ENCODE measurements around the gene NDUFA11. TPM values are rescaled to one million over a fixed set of nuclear protein-coding genes. Genes with fewer than 3 reads are reported as not detected.

Gene NDUFA11
- total RNA-seq, 1 experiment from 2014 or later = 243 TPM

DNA sequence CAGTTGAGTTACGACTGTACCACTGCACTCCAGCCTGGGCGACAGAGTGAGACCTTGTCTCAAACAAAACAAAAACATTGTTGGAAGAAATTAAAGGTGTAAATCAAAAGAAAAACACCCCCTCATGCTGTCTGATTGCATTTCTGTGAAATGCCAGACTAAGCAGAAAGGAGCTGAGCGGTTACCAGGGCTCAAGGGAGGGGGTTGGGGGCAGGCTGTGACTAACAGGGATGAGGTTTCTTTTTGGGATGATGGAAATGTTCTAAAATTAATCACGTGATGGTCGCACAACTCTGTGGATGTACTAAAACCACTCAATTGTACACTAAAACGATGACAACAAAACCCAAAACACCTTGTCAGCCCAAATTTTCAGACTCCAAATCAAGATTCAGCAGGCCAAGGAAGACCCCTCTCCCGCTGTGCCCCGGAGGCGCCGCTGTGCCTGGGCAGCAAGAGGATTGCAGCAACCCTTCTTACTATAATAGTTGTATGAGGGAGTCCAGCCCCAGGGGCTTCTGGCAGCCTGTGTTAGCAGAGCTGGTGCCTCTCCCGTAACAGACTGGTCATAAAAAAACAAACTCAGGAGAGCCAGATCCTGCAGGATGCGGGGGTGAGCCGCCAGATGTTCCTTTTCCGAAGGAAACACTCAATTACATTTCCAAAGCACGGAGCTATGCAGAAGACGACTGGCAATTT, 31.3 kb upstream of the NDUFA11 start:
- no peak overlapping the region for H3K4me3 Mint-ChIP-seq (ENCODE audit: unreplicated experiment)
- peaks cover 52% of the 10 kb centered on the region for H3K36me3 Mint-ChIP-seq (ENCODE audit: insufficient read depth, unreplicated experiment)
- no TSS peak for BruUV-seq (replicated peaks)
- POLR2A ChIA-PET = no interaction called here
- no peak for DNase-seq (ENCODE audit: unreplicated experiment)
- TF ChIP-seq, protein P1, sequence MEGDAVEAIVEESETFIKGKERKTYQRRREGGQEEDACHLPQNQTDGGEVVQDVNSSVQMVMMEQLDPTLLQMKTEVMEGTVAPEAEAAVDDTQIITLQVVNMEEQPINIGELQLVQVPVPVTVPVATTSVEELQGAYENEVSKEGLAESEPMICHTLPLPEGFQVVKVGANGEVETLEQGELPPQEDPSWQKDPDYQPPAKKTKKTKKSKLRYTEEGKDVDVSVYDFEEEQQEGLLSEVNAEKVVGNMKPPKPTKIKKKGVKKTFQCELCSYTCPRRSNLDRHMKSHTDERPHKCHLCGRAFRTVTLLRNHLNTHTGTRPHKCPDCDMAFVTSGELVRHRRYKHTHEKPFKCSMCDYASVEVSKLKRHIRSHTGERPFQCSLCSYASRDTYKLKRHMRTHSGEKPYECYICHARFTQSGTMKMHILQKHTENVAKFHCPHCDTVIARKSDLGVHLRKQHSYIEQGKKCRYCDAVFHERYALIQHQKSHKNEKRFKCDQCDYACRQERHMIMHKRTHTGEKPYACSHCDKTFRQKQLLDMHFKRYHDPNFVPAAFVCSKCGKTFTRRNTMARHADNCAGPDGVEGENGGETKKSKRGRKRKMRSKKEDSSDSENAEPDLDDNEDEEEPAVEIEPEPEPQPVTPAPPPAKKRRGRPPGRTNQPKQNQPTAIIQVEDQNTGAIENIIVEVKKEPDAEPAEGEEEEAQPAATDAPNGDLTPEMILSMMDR (IDR thresholded peaks at IDR 0.05; ENCODE audit: unreplicated experiment) = no peak
- CTCF ChIA-PET = no interaction called here
- H3K27me3 Mint-ChIP-seq (ENCODE audit: insufficient read depth, unreplicated experiment) = no peaks in the 10 kb centered on the region
- H3K4me1 Mint-ChIP-seq (ENCODE audit: insufficient read depth, unreplicated experiment) = no peaks in the 10 kb centered on the region
- H3K9me3 Mint-ChIP-seq (ENCODE audit: unreplicated experiment) = no peaks in the 10 kb centered on the region
- H3K27ac Mint-ChIP-seq (ENCODE audit: low read depth, unreplicated experiment) = no peak overlapping the region
- intact Hi-C loops (cut with micrococcal nuclease) = no loop called here

DNA sequence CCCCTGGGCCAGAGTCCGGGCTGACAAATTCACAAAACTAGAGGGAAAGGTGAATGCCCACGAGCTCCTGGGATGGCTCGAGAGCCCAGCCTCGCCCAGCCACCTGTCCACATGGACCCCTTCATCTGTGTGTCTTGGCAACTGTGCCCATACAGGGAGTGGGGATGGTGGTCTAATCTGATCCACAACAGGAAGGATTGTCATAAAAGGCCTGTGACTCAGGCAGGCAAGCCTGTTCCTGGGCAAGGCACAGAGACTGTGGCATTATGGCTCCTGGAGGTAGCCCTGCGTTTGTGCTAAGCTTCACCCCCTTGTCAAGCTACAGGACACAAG, 30.4 kb upstream of the NDUFA11 start:
- intact Hi-C loops (cut with micrococcal nuclease) = no loop called here
- Mint-ChIP-seq H3K9me3 (ENCODE audit: unreplicated experiment) (no peaks in the 10 kb centered on the region), H3K36me3 (ENCODE audit: insufficient read depth, unreplicated experiment) (peaks cover 52% of the 10 kb centered on the region), H3K27ac (ENCODE audit: low read depth, unreplicated experiment) (no peak overlapping the region), H3K4me3 (ENCODE audit: unreplicated experiment) (no peak overlapping the region), H3K27me3 (ENCODE audit: insufficient read depth, unreplicated experiment) (no peaks in the 10 kb centered on the region), H3K4me1 (ENCODE audit: insufficient read depth, unreplicated experiment) (no peaks in the 10 kb centered on the region)
- no peak for DNase-seq (ENCODE audit: unreplicated experiment)
- no TSS peak for BruUV-seq (replicated peaks)
- POLR2A ChIA-PET = no interaction called here
- TF ChIP-seq, protein P1 (IDR thresholded peaks at IDR 0.05; ENCODE audit: unreplicated experiment) = no peak
- CTCF ChIA-PET = interaction anchor here (0.7 kb wide), 1 partner anchor 51 kb away, joined by 3 read pairs; no protein-coding TSS in a partner anchor

DNA sequence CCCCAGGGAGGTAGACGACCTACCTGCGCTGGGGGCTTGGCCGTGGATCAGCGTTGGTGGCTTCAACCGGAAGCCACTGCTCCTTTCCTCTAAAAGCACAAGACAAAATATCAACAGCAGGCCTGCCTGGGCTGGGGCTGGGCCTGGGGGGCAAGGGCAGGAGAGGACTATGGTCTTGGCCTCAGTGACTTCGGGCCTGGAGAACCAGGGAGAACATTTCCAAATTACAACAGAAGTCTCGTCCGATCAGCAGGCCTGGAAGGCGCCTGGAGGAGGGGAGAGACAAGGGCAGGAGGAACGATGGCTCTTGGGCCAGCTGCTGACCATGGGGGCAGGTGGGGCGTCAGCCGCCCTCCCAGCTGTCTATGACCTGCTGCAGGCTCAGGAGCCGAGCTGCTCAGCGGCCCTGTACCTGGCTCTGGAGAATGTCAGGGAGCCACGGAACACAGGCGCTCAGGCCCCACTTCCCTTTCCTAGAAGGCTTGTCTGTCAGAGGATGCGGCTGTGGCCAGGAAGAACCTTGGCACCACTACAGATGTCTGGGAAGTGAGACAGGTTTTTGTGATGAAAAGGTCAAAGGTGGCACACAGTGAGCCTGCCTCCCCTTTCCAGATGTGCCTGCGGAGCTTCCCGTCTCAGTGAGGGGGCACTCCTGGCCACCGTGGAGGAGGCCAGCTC, 29.9 kb upstream of the NDUFA11 start:
- H3K4me3 Mint-ChIP-seq (ENCODE audit: unreplicated experiment) = no peak overlapping the region
- no TSS peak for BruUV-seq (replicated peaks)
- peaks cover 48% of the 10 kb centered on the region for H3K36me3 Mint-ChIP-seq (ENCODE audit: insufficient read depth, unreplicated experiment)
- no peaks in the 10 kb centered on the region for H3K9me3 Mint-ChIP-seq (ENCODE audit: unreplicated experiment)
- H3K4me1 Mint-ChIP-seq (ENCODE audit: insufficient read depth, unreplicated experiment) = no peaks in the 10 kb centered on the region
- CTCF ChIA-PET = interaction anchor here (0.7 kb wide), 1 partner anchor 52 kb away, joined by 3 read pairs; no protein-coding TSS in a partner anchor
- TF ChIP-seq, protein P1 (IDR thresholded peaks at IDR 0.05; ENCODE audit: unreplicated experiment) = no peak
- H3K27ac Mint-ChIP-seq (ENCODE audit: low read depth, unreplicated experiment) = no peak overlapping the region
- POLR2A ChIA-PET = no interaction called here
- DNase-seq (ENCODE audit: unreplicated experiment) = no peak
- intact Hi-C loops (cut with micrococcal nuclease) = no loop called here
- H3K27me3 Mint-ChIP-seq (ENCODE audit: insufficient read depth, unreplicated experiment) = no peaks in the 10 kb centered on the region

DNA sequence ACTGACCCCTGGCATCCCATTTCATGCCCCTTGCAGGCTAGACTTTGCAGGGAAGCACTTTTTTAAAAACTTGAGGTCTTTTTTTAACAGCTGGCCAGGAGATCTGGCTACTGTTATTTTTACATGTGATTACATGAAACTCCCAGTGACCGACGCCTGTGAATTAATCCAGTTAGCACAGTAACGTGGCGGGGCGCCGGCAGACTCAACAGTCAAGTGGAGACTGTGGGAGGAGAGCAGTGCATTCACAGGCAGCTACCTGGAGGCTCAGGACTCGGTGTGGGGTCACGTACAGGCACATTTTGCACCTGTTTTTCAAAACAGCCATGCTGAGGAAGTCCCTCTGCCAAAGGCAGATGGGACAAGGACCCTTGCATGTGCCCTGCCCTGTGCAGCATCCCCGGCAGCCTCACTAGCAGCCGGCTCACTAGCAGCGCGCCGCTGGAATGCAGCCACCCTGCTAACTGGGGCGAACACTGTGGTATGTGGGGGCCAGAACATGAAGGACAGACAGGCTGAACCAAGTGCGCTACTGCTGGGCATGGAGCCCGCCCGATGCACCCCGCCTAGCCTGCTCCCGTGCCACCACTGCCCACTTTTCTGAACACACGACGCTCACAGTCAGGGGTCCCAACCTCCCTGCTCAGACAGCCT, 29.1 kb upstream of the NDUFA11 start:
- Mint-ChIP-seq H3K27ac (ENCODE audit: low read depth, unreplicated experiment) (no peak overlapping the region), H3K9me3 (ENCODE audit: unreplicated experiment) (no peaks in the 10 kb centered on the region), H3K36me3 (ENCODE audit: insufficient read depth, unreplicated experiment) (peaks cover 46% of the 10 kb centered on the region), H3K27me3 (ENCODE audit: insufficient read depth, unreplicated experiment) (no peaks in the 10 kb centered on the region), H3K4me1 (ENCODE audit: insufficient read depth, unreplicated experiment) (no peaks in the 10 kb centered on the region), H3K4me3 (ENCODE audit: unreplicated experiment) (no peak overlapping the region)
- no peak for DNase-seq (ENCODE audit: unreplicated experiment)
- CTCF ChIA-PET = no interaction called here
- no TSS peak for BruUV-seq (replicated peaks)
- TF ChIP-seq, protein P1 (IDR thresholded peaks at IDR 0.05; ENCODE audit: unreplicated experiment) = no peak
- intact Hi-C loops (cut with micrococcal nuclease) = no loop called here
- POLR2A ChIA-PET = no interaction called here
